Omental fat pad (tissue), 4 donors: ENCODE data around the gene SMIM11. TPM values are rescaled to one million over a fixed set of nuclear protein-coding genes. Genes with fewer than 3 reads are reported as not detected.
"Not testable (repeated sequence)": the region's sequence is repeated elsewhere in the genome, so short reads cannot be mapped to it uniquely, and the experiment has no call there.

ENCODE experiments used
- ATAC-seq: fragments of 150-250 bp; one replicate; pipeline ENCODE4 v1.9.1; 2016; ENCODE audit warnings: mild to moderate bottlenecking, moderate library complexity; ENCODE audit not compliant: low FRiP score
- DNase-seq: peaks from one replicate; pipeline ENCODE4 v3.0.0-alpha.2; 2019; ENCODE audit warnings: low spot score
- total RNA-seq, 4 donors: library from RNA; depleted of rRNA; stranded (reverse); fragments of >200 nt; gene quantifications; one replicate each; pipeline ENCODE4 v1.1.0, GENCODE V29; 2016

SMIM11 gene
- total RNA-seq, 4 donors from 2014 or later, result 4.4 to 12.1 (median 4.9) TPM

GRCh38 chr21:34405686-34406085 lies 30.4 kb downstream of the SMIM11 start:
- not testable (repeated sequence) for ATAC-seq, DNase-seq

- DNase-seq, ATAC-seq: not testable (repeated sequence)
These were observed 30.8 kb downstream of the SMIM11 start for GRCh38 chr21:34406102-34406501.

- DNase-seq, ATAC-seq: not testable (repeated sequence)
These were observed 31.4 kb downstream of the SMIM11 start for GRCh38 chr21:34406676-34407075.

GRCh38 chr21:34407294-34407693 lies 32.0 kb downstream of the SMIM11 start:
- not testable (repeated sequence) for DNase-seq, ATAC-seq

GRCh38 chr21:34417448-34418077 lies 42.3 kb downstream of the SMIM11 start:
- not testable (repeated sequence) for DNase-seq, ATAC-seq

- not testable (repeated sequence) for DNase-seq, ATAC-seq
These were observed 48.5 kb downstream of the SMIM11 start, which contains the start of gene SMIM34 for GRCh38 chr21:34423805-34424204. TSS of gene SMIM34 (minus strand) at chr21:34423951. CDS start at chr21:34423839, 112 bp downstream.

GRCh38 chr21:34427339-34427738 lies 52.0 kb downstream of the SMIM11 start:
- not testable (repeated sequence) for ATAC-seq, DNase-seq

GRCh38 chr21:34428441-34428840 lies 53.1 kb downstream of the SMIM11 start:
- DNase-seq, ATAC-seq: not testable (repeated sequence)

- not testable (repeated sequence) for ATAC-seq, DNase-seq
These were observed 54.4 kb downstream of the SMIM11 start for GRCh38 chr21:34429710-34430109.

Other genes with a start within 250 kb of the SMIM11 start
- gene KCNE2, start 11.5 kb upstream of the SMIM11 start, total RNA-seq, result not detected
- not detected for gene SMIM34, start 48.4 kb downstream of the SMIM11 start, total RNA-seq
- gene KCNE1, start 136.7 kb downstream of the SMIM11 start, total RNA-seq, result 10 to 100 TPM in 3 of 4 donors, 1 to 10 TPM in 1; 3.2 to 14.8 (median 12.1) TPM
- 10 to 100 TPM; 62.6 to 73.5 (median 68.7) TPM for gene RCAN1, start 239.6 kb downstream of the SMIM11 start, total RNA-seq